Testis (tissue), 2 donors: Measurements from ENCODE around the gene CAMTA1.

ENCODE experiments used
- CTCF ChIP-seq, 3 experiments: fragments of 450-650 bp in 2 of 3; fragments of 200-600 bp in 1 of 3; sonication (generic) in 1 of 3; IDR thresholded peaks; one replicate each; pipeline ENCODE4 v1.5.1; 2016 to 2019; ENCODE audit warnings: antibody characterized with exemption in 3 of 3, mild to moderate bottlenecking in 2 of 3, moderate library complexity in 1 of 3
- POLR2A ChIP-seq: fragments of 450-650 bp; IDR thresholded peaks from one replicate; pipeline ENCODE4 v1.6.1; 2017; ENCODE audit warnings: antibody characterized with exemption, mild to moderate bottlenecking, moderate library complexity

- TF ChIP-seq POLR2A (no peak), CTCF (IDR thresholded peaks at IDR 0.05) (no peak)
Observed at GRCh38 chr1:6783936-6784559, 1.2 kb upstream of the CAMTA1 start.
